ENCODE data around the gene HTR3A.

- TF ChIP-seq ATF7 (IDR thresholded peaks at IDR 0.05) (no peak), ATF7 (CRISPR knock-in tag; IDR thresholded peaks at IDR 0.05) (no peak), SIN3A (IDR thresholded peaks at IDR 0.05; ENCODE audit: borderline replicate concordance, low read depth, low read length) (no peak), MXI1 (IDR thresholded peaks at IDR 0.05; ENCODE audit: borderline replicate concordance, low read depth, low read length) (no peak), POLR2A (IDR thresholded peaks at IDR 0.05; ENCODE audit: insufficient read depth in 1 of 2, low read depth in 2 of 2, low read length in 2 of 2) (no peak), POLR2AphosphoS5 (IDR thresholded peaks at IDR 0.05; ENCODE audit: low read depth, low read length) (no peak)
- TF ChIP-seq, protein P1, sequence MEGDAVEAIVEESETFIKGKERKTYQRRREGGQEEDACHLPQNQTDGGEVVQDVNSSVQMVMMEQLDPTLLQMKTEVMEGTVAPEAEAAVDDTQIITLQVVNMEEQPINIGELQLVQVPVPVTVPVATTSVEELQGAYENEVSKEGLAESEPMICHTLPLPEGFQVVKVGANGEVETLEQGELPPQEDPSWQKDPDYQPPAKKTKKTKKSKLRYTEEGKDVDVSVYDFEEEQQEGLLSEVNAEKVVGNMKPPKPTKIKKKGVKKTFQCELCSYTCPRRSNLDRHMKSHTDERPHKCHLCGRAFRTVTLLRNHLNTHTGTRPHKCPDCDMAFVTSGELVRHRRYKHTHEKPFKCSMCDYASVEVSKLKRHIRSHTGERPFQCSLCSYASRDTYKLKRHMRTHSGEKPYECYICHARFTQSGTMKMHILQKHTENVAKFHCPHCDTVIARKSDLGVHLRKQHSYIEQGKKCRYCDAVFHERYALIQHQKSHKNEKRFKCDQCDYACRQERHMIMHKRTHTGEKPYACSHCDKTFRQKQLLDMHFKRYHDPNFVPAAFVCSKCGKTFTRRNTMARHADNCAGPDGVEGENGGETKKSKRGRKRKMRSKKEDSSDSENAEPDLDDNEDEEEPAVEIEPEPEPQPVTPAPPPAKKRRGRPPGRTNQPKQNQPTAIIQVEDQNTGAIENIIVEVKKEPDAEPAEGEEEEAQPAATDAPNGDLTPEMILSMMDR (CRISPR knock-in tag; IDR thresholded peaks at IDR 0.05) = no peak
- TF ChIP-seq, protein P2, sequence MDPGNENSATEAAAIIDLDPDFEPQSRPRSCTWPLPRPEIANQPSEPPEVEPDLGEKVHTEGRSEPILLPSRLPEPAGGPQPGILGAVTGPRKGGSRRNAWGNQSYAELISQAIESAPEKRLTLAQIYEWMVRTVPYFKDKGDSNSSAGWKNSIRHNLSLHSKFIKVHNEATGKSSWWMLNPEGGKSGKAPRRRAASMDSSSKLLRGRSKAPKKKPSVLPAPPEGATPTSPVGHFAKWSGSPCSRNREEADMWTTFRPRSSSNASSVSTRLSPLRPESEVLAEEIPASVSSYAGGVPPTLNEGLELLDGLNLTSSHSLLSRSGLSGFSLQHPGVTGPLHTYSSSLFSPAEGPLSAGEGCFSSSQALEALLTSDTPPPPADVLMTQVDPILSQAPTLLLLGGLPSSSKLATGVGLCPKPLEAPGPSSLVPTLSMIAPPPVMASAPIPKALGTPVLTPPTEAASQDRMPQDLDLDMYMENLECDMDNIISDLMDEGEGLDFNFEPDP (CRISPR knock-in tag; conservative IDR thresholded peaks at IDR 0.05) = no peak
Measured at GRCh38 chr11:113935858-113936257, 39.0 kb upstream of the HTR3A start.

Measured in HepG2 (cell line).